ENCODE results near the gene RPLP2.

RPLP2 gene

GRCh38 chr11:809287-810039 is at the start of gene RPLP2:
TSS of gene RPLP2 (plus strand) at chr11:809967. CDS start at chr11:810235, 268 bp downstream.
- Histone ChIP-seq H3K27me3 (ENCODE audit: control insufficient read depth in 1 of 2, insufficient read depth in 2 of 2, low read length in 2 of 2) (no peaks in the 10 kb centered on the region), H3K4me1 (ENCODE audit: control insufficient read depth, insufficient read depth, low read length) (peaks cover 34% of the 10 kb centered on the region), H3K36me3 (ENCODE audit: control insufficient read depth in 2 of 2, insufficient read depth in 2 of 2, low read length in 2 of 2) (peaks cover 21 to 23% of the 10 kb centered on the region in 2 donors), H3K9ac (ENCODE audit: low read length in 2 of 2) (peak within 1 kb of the TSS; percentile 98 to 99), H3K27ac (ENCODE audit: low read length) (peak within 1 kb of the TSS; percentile 97), H3K9me3 (ENCODE audit: control insufficient read depth in 2 of 2, low read length in 2 of 2) (no peaks in the 10 kb centered on the region), H3K4me3 (ENCODE audit: low read length in 2 of 2) (peak within 1 kb of the TSS; percentile 93 to 94)

GRCh38 chr11:760236-760635 is 49.5 kb upstream of the RPLP2 start:
- no peak overlapping the region for H3K9ac ChIP-seq (ENCODE audit: low read length in 2 of 2)
- H3K27me3 ChIP-seq (ENCODE audit: control insufficient read depth in 1 of 2, insufficient read depth in 2 of 2, low read length in 2 of 2): no peaks in the 10 kb centered on the region
- no peak overlapping the region for H3K4me3 ChIP-seq (ENCODE audit: low read length in 2 of 2)
- no peak overlapping the region for H3K27ac ChIP-seq (ENCODE audit: low read length)
- no peaks in the 10 kb centered on the region for H3K9me3 ChIP-seq (ENCODE audit: control insufficient read depth in 2 of 2, low read length in 2 of 2)
- H3K4me1 ChIP-seq (ENCODE audit: control insufficient read depth, insufficient read depth, low read length): no peaks in the 10 kb centered on the region
- H3K36me3 ChIP-seq (ENCODE audit: control insufficient read depth in 2 of 2, insufficient read depth in 2 of 2, low read length in 2 of 2): peaks cover 25 to 43% of the 10 kb centered on the region in 2 donors

- Histone ChIP-seq H3K4me1 (ENCODE audit: control insufficient read depth, insufficient read depth, low read length) (no peaks in the 10 kb centered on the region), H3K27me3 (ENCODE audit: control insufficient read depth in 1 of 2, insufficient read depth in 2 of 2, low read length in 2 of 2) (no peaks in the 10 kb centered on the region)
Measured at GRCh38 chr11:761526-762108, 48.1 kb upstream of the RPLP2 start.

GRCh38 chr11:762421-763072 is 47.2 kb upstream of the RPLP2 start:
- Histone ChIP-seq H3K27me3 (ENCODE audit: control insufficient read depth in 1 of 2, insufficient read depth in 2 of 2, low read length in 2 of 2) (no peaks in the 10 kb centered on the region), H3K27ac (ENCODE audit: low read length) (no peak overlapping the region), H3K9me3 (ENCODE audit: control insufficient read depth in 2 of 2, low read length in 2 of 2) (no peaks in the 10 kb centered on the region), H3K9ac (ENCODE audit: low read length in 2 of 2) (no peak overlapping the region), H3K4me3 (ENCODE audit: low read length in 2 of 2) (no peak overlapping the region), H3K4me1 (ENCODE audit: control insufficient read depth, insufficient read depth, low read length) (no peaks in the 10 kb centered on the region), H3K36me3 (ENCODE audit: control insufficient read depth in 2 of 2, insufficient read depth in 2 of 2, low read length in 2 of 2) (peaks cover 26 to 44% of the 10 kb centered on the region in 2 donors)

More at GRCh38 chr11:761526-762108, 48.1 kb upstream of the RPLP2 start:
- Histone ChIP-seq H3K9me3 (ENCODE audit: control insufficient read depth in 2 of 2, low read length in 2 of 2) (no peaks in the 10 kb centered on the region), H3K4me3 (ENCODE audit: low read length in 2 of 2) (no peak overlapping the region), H3K36me3 (ENCODE audit: control insufficient read depth in 2 of 2, insufficient read depth in 2 of 2, low read length in 2 of 2) (peaks cover 27 to 39% of the 10 kb centered on the region in 2 donors), H3K9ac (ENCODE audit: low read length in 2 of 2) (no peak overlapping the region), H3K27ac (ENCODE audit: low read length) (no peak overlapping the region)

GRCh38 chr11:763073-763463 is 46.7 kb upstream of the RPLP2 start:
- H3K4me1 ChIP-seq (ENCODE audit: control insufficient read depth, insufficient read depth, low read length): no peaks in the 10 kb centered on the region
- no peaks in the 10 kb centered on the region for H3K27me3 ChIP-seq (ENCODE audit: control insufficient read depth in 1 of 2, insufficient read depth in 2 of 2, low read length in 2 of 2)
- H3K9me3 ChIP-seq (ENCODE audit: control insufficient read depth in 2 of 2, low read length in 2 of 2): no peaks in the 10 kb centered on the region
- no peak overlapping the region for H3K27ac ChIP-seq (ENCODE audit: low read length)
- no peak overlapping the region for H3K4me3 ChIP-seq (ENCODE audit: low read length in 2 of 2)
- no peak overlapping the region for H3K9ac ChIP-seq (ENCODE audit: low read length in 2 of 2)
- H3K36me3 ChIP-seq (ENCODE audit: control insufficient read depth in 2 of 2, insufficient read depth in 2 of 2, low read length in 2 of 2): peaks cover 26 to 44% of the 10 kb centered on the region in 2 donors

- H3K27me3 ChIP-seq (ENCODE audit: control insufficient read depth in 1 of 2, insufficient read depth in 2 of 2, low read length in 2 of 2): no peaks in the 10 kb centered on the region
- H3K36me3 ChIP-seq (ENCODE audit: control insufficient read depth in 2 of 2, insufficient read depth in 2 of 2, low read length in 2 of 2): peaks cover 26 to 44% of the 10 kb centered on the region in 2 donors
- no peak overlapping the region for H3K4me3 ChIP-seq (ENCODE audit: low read length in 2 of 2)
- H3K4me1 ChIP-seq (ENCODE audit: control insufficient read depth, insufficient read depth, low read length): no peaks in the 10 kb centered on the region
- H3K9me3 ChIP-seq (ENCODE audit: control insufficient read depth in 2 of 2, low read length in 2 of 2): no peaks in the 10 kb centered on the region
- H3K27ac ChIP-seq (ENCODE audit: low read length): no peak overlapping the region
- H3K9ac ChIP-seq (ENCODE audit: low read length in 2 of 2): no peak overlapping the region
Measured at GRCh38 chr11:763549-764321, 46.0 kb upstream of the RPLP2 start.

- Histone ChIP-seq H3K4me3 (ENCODE audit: low read length in 2 of 2) (no peak overlapping the region), H3K27ac (ENCODE audit: low read length) (no peak overlapping the region), H3K4me1 (ENCODE audit: control insufficient read depth, insufficient read depth, low read length) (no peaks in the 10 kb centered on the region), H3K9ac (ENCODE audit: low read length in 2 of 2) (no peak overlapping the region), H3K27me3 (ENCODE audit: control insufficient read depth in 1 of 2, insufficient read depth in 2 of 2, low read length in 2 of 2) (no peaks in the 10 kb centered on the region), H3K9me3 (ENCODE audit: control insufficient read depth in 2 of 2, low read length in 2 of 2) (no peaks in the 10 kb centered on the region), H3K36me3 (ENCODE audit: control insufficient read depth in 2 of 2, insufficient read depth in 2 of 2, low read length in 2 of 2) (peaks cover 24 to 42% of the 10 kb centered on the region in 2 donors)
Measured at GRCh38 chr11:764322-765024, 45.3 kb upstream of the RPLP2 start.

- Histone ChIP-seq H3K4me1 (ENCODE audit: control insufficient read depth, insufficient read depth, low read length) (no peaks in the 10 kb centered on the region), H3K36me3 (ENCODE audit: control insufficient read depth in 2 of 2, insufficient read depth in 2 of 2, low read length in 2 of 2) (peaks cover 22 to 39% of the 10 kb centered on the region in 2 donors), H3K27ac (ENCODE audit: low read length) (peak overlapping the region; percentile 31), H3K9me3 (ENCODE audit: control insufficient read depth in 2 of 2, low read length in 2 of 2) (no peaks in the 10 kb centered on the region), H3K27me3 (ENCODE audit: control insufficient read depth in 1 of 2, insufficient read depth in 2 of 2, low read length in 2 of 2) (no peaks in the 10 kb centered on the region), H3K9ac (ENCODE audit: low read length in 2 of 2) (no peak overlapping the region), H3K4me3 (ENCODE audit: low read length in 2 of 2) (no peak overlapping the region)
Measured at GRCh38 chr11:765025-765801, 44.6 kb upstream of the RPLP2 start.

GRCh38 chr11:765802-766091 is 44.0 kb upstream of the RPLP2 start:
- H3K9ac ChIP-seq (ENCODE audit: low read length in 2 of 2): no peak overlapping the region
- no peaks in the 10 kb centered on the region for H3K27me3 ChIP-seq (ENCODE audit: control insufficient read depth in 1 of 2, insufficient read depth in 2 of 2, low read length in 2 of 2)
- H3K27ac ChIP-seq (ENCODE audit: low read length): no peak overlapping the region
- peaks cover 22 to 35% of the 10 kb centered on the region in 2 donors for H3K36me3 ChIP-seq (ENCODE audit: control insufficient read depth in 2 of 2, insufficient read depth in 2 of 2, low read length in 2 of 2)
- no peaks in the 10 kb centered on the region for H3K9me3 ChIP-seq (ENCODE audit: control insufficient read depth in 2 of 2, low read length in 2 of 2)
- H3K4me3 ChIP-seq (ENCODE audit: low read length in 2 of 2): no peak overlapping the region
- no peaks in the 10 kb centered on the region for H3K4me1 ChIP-seq (ENCODE audit: control insufficient read depth, insufficient read depth, low read length)

Measured in stomach smooth muscle (tissue), 2 donors.